ENCODE measurements around the gene CTBP1. TPM values are rescaled to one million over a fixed set of nuclear protein-coding genes. Genes with fewer than 3 reads are reported as not detected.

CTBP1 gene
- total RNA-seq, 1 donor from 2014 or later, result 165 TPM

GRCh38 chr4:1214101-1215095, 34.5 kb downstream of the CTBP1 start:
- Mint-ChIP-seq H3K4me1 (ENCODE audit: unreplicated experiment) (no peaks in the 10 kb centered on the region), H3K27me3 (no peaks in the 10 kb centered on the region), H3K27ac (no peak overlapping the region), H3K36me3 (peaks cover 12% of the 10 kb centered on the region), H3K9me3 (no peaks in the 10 kb centered on the region), H3K4me3 (no peak overlapping the region)
- DNase-seq (ENCODE audit: extremely low spot score, unreplicated experiment), result no peak
- no peak for TF ChIP-seq CTCF (conservative IDR thresholded peaks at IDR 0.05)

DNA sequence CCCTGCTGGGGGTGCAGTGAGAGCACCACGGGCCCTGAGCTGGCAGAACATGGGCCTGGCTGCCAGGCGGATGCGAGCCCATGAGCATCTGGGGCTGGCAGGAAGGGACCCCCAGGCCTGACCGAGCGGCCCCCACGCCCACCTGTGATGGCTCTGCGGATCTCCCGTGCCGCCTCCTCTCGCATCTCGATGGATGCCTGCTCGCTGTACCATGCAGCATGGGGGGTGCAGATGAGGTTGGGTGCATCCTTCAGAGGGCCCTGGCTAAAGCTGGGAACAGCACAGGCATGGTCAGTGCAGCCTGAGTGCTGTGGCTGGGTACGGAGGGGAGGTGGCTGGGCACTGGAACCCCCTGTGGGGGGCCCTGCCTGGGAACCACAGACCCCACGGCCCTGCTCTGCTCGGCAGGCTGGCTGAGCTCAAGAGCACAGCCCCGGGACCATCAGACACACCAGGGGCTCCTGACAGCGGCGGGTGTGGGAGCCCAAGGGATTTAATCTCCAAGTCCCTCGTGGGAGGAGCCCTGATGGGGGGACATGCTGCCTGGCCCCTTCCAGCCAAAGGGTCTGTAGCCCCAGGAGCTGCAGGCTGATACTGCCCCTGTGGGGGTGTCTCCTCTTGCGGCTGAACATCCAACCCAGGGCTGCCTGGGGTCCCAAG, 35.5 kb downstream of the CTBP1 start:
- no peaks in the 10 kb centered on the region for H3K9me3 Mint-ChIP-seq
- H3K36me3 Mint-ChIP-seq, result peaks cover 5% of the 10 kb centered on the region
- H3K27me3 Mint-ChIP-seq, result no peaks in the 10 kb centered on the region
- no peak overlapping the region for H3K27ac Mint-ChIP-seq
- H3K4me1 Mint-ChIP-seq (ENCODE audit: unreplicated experiment), result no peaks in the 10 kb centered on the region
- no peak for TF ChIP-seq CTCF (conservative IDR thresholded peaks at IDR 0.05)
- DNase-seq (ENCODE audit: extremely low spot score, unreplicated experiment), result no peak
- no peak overlapping the region for H3K4me3 Mint-ChIP-seq

- Mint-ChIP-seq H3K27me3 (no peaks in the 10 kb centered on the region), H3K36me3 (peaks cover 3% of the 10 kb centered on the region), H3K27ac (no peak overlapping the region), H3K4me3 (no peak overlapping the region), H3K4me1 (ENCODE audit: unreplicated experiment) (no peaks in the 10 kb centered on the region), H3K9me3 (no peaks in the 10 kb centered on the region)
- no peak for DNase-seq (ENCODE audit: extremely low spot score, unreplicated experiment)
- no peak for TF ChIP-seq CTCF (conservative IDR thresholded peaks at IDR 0.05)
These were observed 36.2 kb downstream of the CTBP1 start for GRCh38 chr4:1212546-1213335.

DNA sequence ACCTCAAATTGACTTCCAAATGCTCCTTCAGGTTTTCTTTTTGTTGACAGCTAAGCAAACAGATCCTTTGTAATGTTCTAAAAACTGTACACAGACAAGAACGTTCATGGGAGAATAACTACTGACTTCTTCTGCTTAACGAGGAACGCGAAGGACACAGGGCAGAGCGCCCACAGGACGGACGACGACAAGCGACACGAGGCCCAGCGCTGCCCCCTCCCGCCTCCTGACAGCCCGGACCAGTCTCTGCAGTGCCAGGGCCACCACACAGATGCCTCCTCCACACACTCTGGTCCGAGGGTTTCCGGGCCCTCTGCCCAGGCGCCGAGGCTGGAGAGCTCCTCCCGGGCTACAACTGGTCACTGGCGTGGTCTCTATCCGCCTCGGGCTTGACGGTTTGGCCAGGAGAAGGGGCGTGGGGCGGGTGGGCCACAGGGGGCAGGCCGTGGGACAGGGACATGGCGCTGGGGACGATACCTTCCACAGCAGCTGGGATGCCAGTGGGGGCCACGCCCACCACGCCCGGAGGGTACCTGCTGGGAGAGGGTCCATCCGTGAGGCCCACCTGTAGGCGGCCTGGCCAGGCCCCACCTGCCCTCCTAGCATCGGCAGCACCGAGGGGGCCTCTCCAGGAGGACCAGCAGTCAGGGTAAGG, 36.9 kb downstream of the CTBP1 start:
- DNase-seq (ENCODE audit: extremely low spot score, unreplicated experiment), result no peak
- Mint-ChIP-seq H3K9me3 (no peaks in the 10 kb centered on the region), H3K36me3 (no peaks in the 10 kb centered on the region), H3K27ac (no peak overlapping the region), H3K27me3 (no peaks in the 10 kb centered on the region), H3K4me3 (no peak overlapping the region), H3K4me1 (ENCODE audit: unreplicated experiment) (no peaks in the 10 kb centered on the region)
- no peak for TF ChIP-seq CTCF (conservative IDR thresholded peaks at IDR 0.05)

DNA sequence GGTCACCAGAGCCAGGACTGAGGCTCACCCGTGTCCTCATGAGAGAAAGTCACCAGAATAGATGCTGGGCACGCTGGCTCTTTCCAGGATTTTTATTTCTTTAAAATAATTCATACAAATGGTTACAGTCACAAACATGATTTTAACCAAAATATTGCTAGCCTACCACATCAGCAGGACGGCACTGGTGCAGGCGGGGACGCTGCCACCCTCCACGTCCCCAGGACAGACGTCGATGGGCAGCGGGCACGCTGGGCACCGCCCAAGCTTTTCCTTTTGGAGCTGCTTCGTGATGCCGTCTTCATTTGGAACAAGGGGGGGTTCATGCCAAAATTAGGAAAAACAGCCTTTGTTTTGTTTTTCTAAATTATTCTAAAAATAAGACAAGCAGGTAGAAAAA, 37.6 kb downstream of the CTBP1 start:
- H3K4me1 Mint-ChIP-seq (ENCODE audit: unreplicated experiment), result no peaks in the 10 kb centered on the region
- H3K27ac Mint-ChIP-seq, result no peak overlapping the region
- H3K4me3 Mint-ChIP-seq, result no peak overlapping the region
- no peak for DNase-seq (ENCODE audit: extremely low spot score, unreplicated experiment)
- TF ChIP-seq CTCF (conservative IDR thresholded peaks at IDR 0.05), result no peak
- no peaks in the 10 kb centered on the region for H3K36me3 Mint-ChIP-seq
- no peaks in the 10 kb centered on the region for H3K27me3 Mint-ChIP-seq
- no peaks in the 10 kb centered on the region for H3K9me3 Mint-ChIP-seq

All from type B pancreatic cell (in vitro differentiated cells).